ENCODE measurements around the gene ARHGAP42.
"Not testable (repeated sequence)": the region's sequence is repeated elsewhere in the genome, so short reads cannot be mapped to it uniquely, and the experiment has no call there.

GRCh38 chr11:100750566-100750891 lies 63.4 kb downstream of the ARHGAP42 start:
- not testable (repeated sequence) for TF ChIP-seq CTCF, POLR2A, POLR2AphosphoS5 (IDR thresholded peaks at IDR 0.05)
